HL-60 (cell line): ENCODE results near the gene PLCB1.

Experiments used
- DNase-seq, 2 experiments: peaks; one replicate each; pipeline ENCODE4 v3.0.0-alpha.2; 2010 to 2020; ENCODE audit warnings: low read depth in 1 of 2, low spot score in 1 of 2
- H3K27ac ChIP-seq: fragments of 250-450 bp; sonication (Bioruptor Pico); replicated peaks from 2 replicates; pipeline ENCODE4 v1.5.1; 2020; ENCODE audit warnings: mild to moderate bottlenecking, moderate library complexity
- H3K27me3 ChIP-seq: fragments of 250-450 bp; sonication (Bioruptor Pico); 2 replicates; pipeline ENCODE4 v1.5.1; 2021; ENCODE audit warnings: mild to moderate bottlenecking, moderate library complexity; ENCODE audit not compliant: insufficient read depth, poor library complexity, severe bottlenecking
- H3K4me3 ChIP-seq: replicated peaks from 2 replicates; pipeline ENCODE4 v1.5.1; 2011; ENCODE audit warnings: mild to moderate bottlenecking, control low read depth, low read length; ENCODE audit not compliant: insufficient read depth
- GABPA ChIP-seq: IDR thresholded peaks from 2 replicates; pipeline ENCODE4 v1.6.1; 2012; ENCODE audit warnings: low read depth
- POLR2AphosphoS5 ChIP-seq: IDR thresholded peaks from 2 replicates; pipeline ENCODE4 v1.6.1; 2012; ENCODE audit warnings: low read depth
- REST ChIP-seq: IDR thresholded peaks from 2 replicates; pipeline ENCODE4 v1.6.1; 2012; ENCODE audit warnings: low read depth; ENCODE audit not compliant: insufficient replicate concordance
- SPI1 ChIP-seq: IDR thresholded peaks from 2 replicates; pipeline ENCODE4 v1.6.1; 2012; ENCODE audit warnings: low read depth, mild to moderate bottlenecking, borderline replicate concordance
- TF ChIP-seq, protein P1 (sequence below): IDR thresholded peaks from one replicate; pipeline ENCODE4 v1.5.1; 2011; ENCODE audit warnings: low read length, control low read depth, inconsistent platforms; ENCODE audit not compliant: insufficient read depth

Gene PLCB1

DNA sequence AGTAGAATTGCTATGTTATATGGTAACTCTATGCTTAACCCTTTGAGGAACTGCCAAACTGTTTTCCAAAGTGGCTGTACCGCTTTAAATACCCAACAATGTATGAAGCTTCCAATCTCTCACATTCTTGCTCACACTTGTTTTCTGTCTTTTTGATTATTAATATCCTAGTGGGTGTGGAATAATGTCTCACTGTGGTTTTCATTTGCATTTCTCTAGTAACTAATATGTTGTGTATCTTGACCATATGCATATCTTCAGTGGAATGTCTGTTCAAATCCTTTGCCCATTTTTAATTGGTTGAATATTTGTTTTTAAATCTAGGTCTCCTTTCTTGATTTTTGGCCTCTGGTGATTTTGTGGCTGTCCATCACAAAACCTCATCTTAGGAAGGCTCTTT lies 759.0 kb downstream of the PLCB1 start:
- no peak for DNase-seq
- TF ChIP-seq POLR2AphosphoS5 = no peak
- no peak for TF ChIP-seq REST
- H3K27me3 ChIP-seq = no peaks in the 10 kb centered on the region
- no peak overlapping the region for H3K4me3 ChIP-seq
- no peak overlapping the region for H3K27ac ChIP-seq

- TF ChIP-seq GABPA = no peak
- TF ChIP-seq REST = no peak
- Histone ChIP-seq H3K27ac (no peak overlapping the region), H3K4me3 (no peak overlapping the region), H3K27me3 (no peaks in the 10 kb centered on the region)
- DNase-seq = no peak
Measured at GRCh38 chr20:8895472-8895871, 763.4 kb downstream of the PLCB1 start.

GRCh38 chr20:8898823-8899222 lies 766.8 kb downstream of the PLCB1 start:
- no peak for DNase-seq
- H3K27ac ChIP-seq = no peak overlapping the region
- H3K4me3 ChIP-seq = no peak overlapping the region
- TF ChIP-seq, protein P1, sequence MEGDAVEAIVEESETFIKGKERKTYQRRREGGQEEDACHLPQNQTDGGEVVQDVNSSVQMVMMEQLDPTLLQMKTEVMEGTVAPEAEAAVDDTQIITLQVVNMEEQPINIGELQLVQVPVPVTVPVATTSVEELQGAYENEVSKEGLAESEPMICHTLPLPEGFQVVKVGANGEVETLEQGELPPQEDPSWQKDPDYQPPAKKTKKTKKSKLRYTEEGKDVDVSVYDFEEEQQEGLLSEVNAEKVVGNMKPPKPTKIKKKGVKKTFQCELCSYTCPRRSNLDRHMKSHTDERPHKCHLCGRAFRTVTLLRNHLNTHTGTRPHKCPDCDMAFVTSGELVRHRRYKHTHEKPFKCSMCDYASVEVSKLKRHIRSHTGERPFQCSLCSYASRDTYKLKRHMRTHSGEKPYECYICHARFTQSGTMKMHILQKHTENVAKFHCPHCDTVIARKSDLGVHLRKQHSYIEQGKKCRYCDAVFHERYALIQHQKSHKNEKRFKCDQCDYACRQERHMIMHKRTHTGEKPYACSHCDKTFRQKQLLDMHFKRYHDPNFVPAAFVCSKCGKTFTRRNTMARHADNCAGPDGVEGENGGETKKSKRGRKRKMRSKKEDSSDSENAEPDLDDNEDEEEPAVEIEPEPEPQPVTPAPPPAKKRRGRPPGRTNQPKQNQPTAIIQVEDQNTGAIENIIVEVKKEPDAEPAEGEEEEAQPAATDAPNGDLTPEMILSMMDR = no peak
- no peak for TF ChIP-seq POLR2AphosphoS5
- no peak for TF ChIP-seq SPI1
- TF ChIP-seq REST = no peak
- no peak for TF ChIP-seq GABPA
- no peaks in the 10 kb centered on the region for H3K27me3 ChIP-seq

GRCh38 chr20:8901237-8902025 lies 769.4 kb downstream of the PLCB1 start:
- H3K27ac ChIP-seq = no peak overlapping the region
- no peak for DNase-seq
- H3K4me3 ChIP-seq = no peak overlapping the region
- H3K27me3 ChIP-seq = no peaks in the 10 kb centered on the region
- TF ChIP-seq REST = no peak
- no peak for TF ChIP-seq SPI1
- TF ChIP-seq POLR2AphosphoS5 = no peak
- no peak for TF ChIP-seq GABPA
- TF ChIP-seq, protein P1 = no peak
